DOHH2 (cell line): ENCODE data around the gene SLC12A3.

Source experiments
- H3F3A ChIP-seq: fragments of 200-600 bp; sonication (generic), shearing (Covaris generic); 2 replicates; pipeline ENCODE4 v1.6.0; 2016; ENCODE audit warnings: antibody characterized with exemption, mild to moderate bottlenecking; ENCODE audit not compliant: control insufficient read depth, insufficient read depth
- H3K27ac ChIP-seq: fragments of 200-600 bp; sonication (generic); 2 replicates; pipeline ENCODE4 v1.5.1; 2014; ENCODE audit warnings: low read depth, mild to moderate bottlenecking, low read length, moderate library complexity
- H3K27me3 ChIP-seq: fragments of 200-600 bp; sonication (generic); 2 replicates; pipeline ENCODE4 v1.6.1; 2014; ENCODE audit warnings: mild to moderate bottlenecking, low read length, mixed read lengths; ENCODE audit not compliant: control insufficient read depth
- H3K36me3 ChIP-seq: fragments of 200-600 bp; sonication (generic); 2 replicates; pipeline ENCODE4 v1.6.1; 2014; ENCODE audit warnings: mild to moderate bottlenecking, low read length, moderate library complexity, mixed read lengths; ENCODE audit not compliant: control insufficient read depth
- H3K4me1 ChIP-seq: fragments of 200-600 bp; sonication (generic); 2 replicates; pipeline ENCODE4 v1.6.1; 2014; ENCODE audit warnings: mild to moderate bottlenecking, low read length, mixed read lengths; ENCODE audit not compliant: control insufficient read depth
- H3K4me2 ChIP-seq: fragments of 200-600 bp; sonication (generic); 2 replicates; pipeline ENCODE4 v1.6.0; 2014; ENCODE audit warnings: mild to moderate bottlenecking, low read length, moderate library complexity
- H3K4me3 ChIP-seq: fragments of 200-600 bp; sonication (generic); 2 replicates; pipeline ENCODE4 v1.5.1; 2014; ENCODE audit warnings: mild to moderate bottlenecking, low read length, mixed read lengths
- H3K79me2 ChIP-seq: fragments of 200-600 bp; sonication (generic); 2 replicates; pipeline ENCODE4 v1.6.1; 2014; ENCODE audit warnings: mild to moderate bottlenecking, low read length, mixed read lengths; ENCODE audit not compliant: control insufficient read depth
- H3K9me2 ChIP-seq: fragments of 200-600 bp; sonication (generic); replicated peaks from 2 replicates; pipeline ENCODE4 v1.6.1; 2014; ENCODE audit warnings: mild to moderate bottlenecking, low read length, mixed read lengths; ENCODE audit not compliant: control insufficient read depth
- H3K9me3 ChIP-seq: fragments of 200-600 bp; sonication (generic); 2 replicates; pipeline ENCODE4 v1.6.1; 2014; ENCODE audit warnings: antibody characterized with exemption, low read length, mixed read lengths; ENCODE audit not compliant: control insufficient read depth, insufficient read depth
- H4K20me1 ChIP-seq: fragments of 200-600 bp; sonication (generic); 2 replicates; pipeline ENCODE4 v1.6.0; 2014; ENCODE audit warnings: low read depth, mild to moderate bottlenecking, antibody characterized with exemption, low read length, moderate library complexity; ENCODE audit not compliant: control insufficient read depth, insufficient read depth
- EZH2phosphoT487 ChIP-seq: fragments of 200-600 bp; sonication (generic); IDR thresholded peaks from 2 replicates; pipeline ENCODE4 v1.6.1; 2017; ENCODE audit warnings: borderline replicate concordance, mild to moderate bottlenecking, antibody characterized with exemption, low read length, moderate library complexity, mixed read lengths
- TF ChIP-seq, protein P1 (sequence below): fragments of 200-600 bp; sonication (generic); IDR thresholded peaks from one replicate; pipeline ENCODE4 v1.5.1; 2014; ENCODE audit warnings: antibody characterized with exemption, mild to moderate bottlenecking, low read depth, low read length; ENCODE audit not compliant: poor library complexity, severe bottlenecking

SLC12A3 gene

DNA sequence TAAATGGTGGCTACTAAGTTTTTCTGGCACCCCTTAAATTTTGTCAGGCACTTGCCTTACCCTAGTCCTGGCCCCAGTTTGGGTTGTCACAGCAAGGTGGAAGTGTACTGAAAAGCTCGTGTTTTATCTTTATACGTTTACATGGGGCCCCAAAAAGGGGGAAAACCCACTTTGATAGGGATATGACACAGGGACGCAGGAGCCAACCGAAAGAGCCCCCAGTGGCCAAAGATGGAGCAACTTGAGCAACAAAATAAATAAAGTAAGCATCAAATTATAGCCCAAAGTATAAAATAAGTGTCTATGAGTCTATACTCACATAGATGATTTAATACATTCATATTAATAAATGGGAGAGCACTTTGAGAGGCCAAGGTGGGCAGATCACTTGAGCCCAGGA is 91.7 kb downstream of the SLC12A3 start:
- Histone ChIP-seq H3F3A (no peaks in the 10 kb centered on the region), H4K20me1 (no peaks in the 10 kb centered on the region), H3K9me3 (no peaks in the 10 kb centered on the region), H3K27me3 (0 out of 2 replicates have a peak, but pooled peaks cover 6% of the 10 kb centered on the region), H3K36me3 (no peaks in the 10 kb centered on the region), H3K4me3 (no peak overlapping the region), H3K4me2 (no peak overlapping the region), H3K27ac (no peak overlapping the region), H3K4me1 (peaks cover 8% of the 10 kb centered on the region), H3K9me2 (no peaks in the 10 kb centered on the region), H3K79me2 (no peaks in the 10 kb centered on the region)
- no peak for TF ChIP-seq EZH2phosphoT487
- TF ChIP-seq, protein P1, sequence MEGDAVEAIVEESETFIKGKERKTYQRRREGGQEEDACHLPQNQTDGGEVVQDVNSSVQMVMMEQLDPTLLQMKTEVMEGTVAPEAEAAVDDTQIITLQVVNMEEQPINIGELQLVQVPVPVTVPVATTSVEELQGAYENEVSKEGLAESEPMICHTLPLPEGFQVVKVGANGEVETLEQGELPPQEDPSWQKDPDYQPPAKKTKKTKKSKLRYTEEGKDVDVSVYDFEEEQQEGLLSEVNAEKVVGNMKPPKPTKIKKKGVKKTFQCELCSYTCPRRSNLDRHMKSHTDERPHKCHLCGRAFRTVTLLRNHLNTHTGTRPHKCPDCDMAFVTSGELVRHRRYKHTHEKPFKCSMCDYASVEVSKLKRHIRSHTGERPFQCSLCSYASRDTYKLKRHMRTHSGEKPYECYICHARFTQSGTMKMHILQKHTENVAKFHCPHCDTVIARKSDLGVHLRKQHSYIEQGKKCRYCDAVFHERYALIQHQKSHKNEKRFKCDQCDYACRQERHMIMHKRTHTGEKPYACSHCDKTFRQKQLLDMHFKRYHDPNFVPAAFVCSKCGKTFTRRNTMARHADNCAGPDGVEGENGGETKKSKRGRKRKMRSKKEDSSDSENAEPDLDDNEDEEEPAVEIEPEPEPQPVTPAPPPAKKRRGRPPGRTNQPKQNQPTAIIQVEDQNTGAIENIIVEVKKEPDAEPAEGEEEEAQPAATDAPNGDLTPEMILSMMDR = peak; percentile 46

DNA sequence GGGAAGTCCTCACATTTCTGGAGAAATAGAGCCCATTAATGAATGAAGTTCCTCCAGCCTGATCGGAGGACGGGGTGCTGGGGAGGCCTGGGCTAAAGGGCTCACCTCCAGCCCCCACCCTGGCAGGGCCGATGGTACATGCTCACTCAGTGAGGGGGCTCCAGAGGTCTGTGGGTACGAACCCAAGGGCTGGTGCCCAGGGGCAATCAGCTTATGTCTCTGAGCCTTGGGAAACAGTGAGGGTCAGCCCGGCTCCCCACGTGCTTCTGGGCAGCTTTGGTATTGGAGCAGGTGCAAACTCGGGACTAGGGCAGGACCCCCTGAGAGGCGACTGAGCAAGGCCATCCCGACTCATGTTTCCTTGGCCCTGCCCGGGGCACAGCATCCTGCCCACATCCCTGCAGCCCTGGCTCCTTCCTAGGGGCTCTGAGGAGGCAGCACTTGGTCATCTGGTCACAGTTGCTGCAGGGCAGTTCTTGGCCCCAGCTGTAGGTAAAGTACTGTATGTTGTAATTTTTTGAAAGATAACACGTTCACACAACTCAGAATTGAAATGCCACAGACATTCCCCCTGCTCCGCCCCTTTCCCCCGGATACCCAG is 95.8 kb downstream of the SLC12A3 start:
- Histone ChIP-seq H3K4me2 (no peak overlapping the region), H3F3A (no peaks in the 10 kb centered on the region), H3K27ac (no peak overlapping the region), H3K27me3 (0 out of 2 replicates have a peak, but pooled peaks cover 6% of the 10 kb centered on the region), H3K9me2 (no peaks in the 10 kb centered on the region), H3K9me3 (no peaks in the 10 kb centered on the region), H3K4me3 (no peak overlapping the region), H4K20me1 (no peaks in the 10 kb centered on the region), H3K36me3 (no peaks in the 10 kb centered on the region), H3K4me1 (peaks cover 20% of the 10 kb centered on the region), H3K79me2 (no peaks in the 10 kb centered on the region)
- TF ChIP-seq EZH2phosphoT487 = no peak
- TF ChIP-seq, protein P1 = no peak

DNA sequence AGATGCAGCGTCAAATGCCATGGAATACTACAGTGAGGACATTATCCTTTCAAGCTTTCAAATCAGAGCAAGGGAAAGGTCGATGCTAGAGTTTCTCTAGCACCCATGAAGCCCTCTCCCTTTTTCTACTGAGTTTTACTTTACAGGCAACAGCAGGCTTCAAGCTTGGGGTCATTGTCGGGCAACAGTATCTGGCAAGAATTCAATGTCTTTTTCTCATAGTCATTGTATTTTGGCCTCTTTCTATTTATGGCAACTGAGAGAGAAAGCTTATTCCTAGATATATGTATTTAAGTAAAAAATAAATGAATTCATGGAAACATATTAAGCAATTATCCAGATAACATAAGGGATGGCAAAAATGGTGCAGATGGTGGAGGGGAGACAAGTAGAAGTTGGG is 96.4 kb downstream of the SLC12A3 start:
- H3K27ac ChIP-seq = no peak overlapping the region

More for the DNA sequence above, 96.4 kb downstream of the SLC12A3 start:
- TF ChIP-seq, protein P1 = no peak
- TF ChIP-seq EZH2phosphoT487 = no peak
- H3K4me1 ChIP-seq = peaks cover 26% of the 10 kb centered on the region
- no peaks in the 10 kb centered on the region for H3K79me2 ChIP-seq
- no peaks in the 10 kb centered on the region for H4K20me1 ChIP-seq
- H3K27me3 ChIP-seq = 0 out of 2 replicates have a peak, but pooled peaks cover 6% of the 10 kb centered on the region
- H3K4me2 ChIP-seq = no peak overlapping the region
- H3K9me3 ChIP-seq = no peaks in the 10 kb centered on the region
- H3K4me3 ChIP-seq = no peak overlapping the region
- no peaks in the 10 kb centered on the region for H3F3A ChIP-seq
- no peaks in the 10 kb centered on the region for H3K36me3 ChIP-seq
- no peaks in the 10 kb centered on the region for H3K9me2 ChIP-seq
